PC-9 (cell line): Measurements from ENCODE around the gene TMEM117. TPM values are rescaled to one million over a fixed set of nuclear protein-coding genes. Genes with fewer than 3 reads are reported as not detected.

ENCODE experiments used
- BruUV-seq: library from RNA; stranded (reverse); fragments of 400-500 nt; replicated peaks from 2 replicates; lab custom pipeline; 2021; lab: Mats Ljungman, UMichigan
- CTCF ChIA-PET: fragments of 300-600 bp; sonication (Branson Sonifier 250); formaldehyde crosslinking; loops from one replicate; lab custom pipeline; 2022; ENCODE audit warnings: antibody characterized with exemption; lab: Charles Lee
- POLR2A ChIA-PET: fragments of 300-600 bp; sonication (Branson Sonifier 250); formaldehyde crosslinking; loops from one replicate; lab custom pipeline; 2022; ENCODE audit warnings: antibody characterized with exemption; ENCODE audit not compliant: unreplicated experiment; lab: Charles Lee
- DNase-seq, 2 experiments: peaks; one replicate each; pipeline versions ENCODE4 v3.0.0 to v3.0.0-alpha.2; 2015 to 2022; ENCODE audit warnings: mixed read lengths in 1 of 2
- H2AFZ ChIP-seq: fragments of 200-600 bp; sonication (generic); 2 replicates; pipeline ENCODE4 v1.8.1; 2017; ENCODE audit warnings: antibody characterized with exemption
- H3F3A ChIP-seq: fragments of 200-600 bp; sonication (generic); 2 replicates; pipeline ENCODE4 v1.8.1; 2017; ENCODE audit warnings: antibody characterized with exemption, mild to moderate bottlenecking, low read depth; ENCODE audit not compliant: insufficient read depth
- H3K27ac ChIP-seq: fragments of 200-600 bp; sonication (generic); 2 replicates; pipeline ENCODE4 v1.6.1; 2016; ENCODE audit warnings: mixed run types
- H3K27me3 ChIP-seq: fragments of 200-600 bp; sonication (generic); 2 replicates; pipeline ENCODE4 v1.6.1; 2016; ENCODE audit warnings: low read depth, mixed run types; ENCODE audit not compliant: insufficient read depth
- H3K36me3 ChIP-seq: fragments of 200-600 bp; sonication (generic); 2 replicates; pipeline ENCODE4 v1.6.1; 2016; ENCODE audit warnings: low read depth, mixed run types
- H3K4me1 ChIP-seq: fragments of 200-600 bp; sonication (generic); replicated peaks from 2 replicates; pipeline ENCODE4 v1.6.1; 2016; ENCODE audit warnings: mixed run types; ENCODE audit not compliant: insufficient read depth
- H3K4me2 ChIP-seq: fragments of 200-600 bp; sonication (generic); 2 replicates; pipeline ENCODE4 v1.6.1; 2017; ENCODE audit warnings: mixed run types
- H3K4me3 ChIP-seq: fragments of 200-600 bp; sonication (generic); 2 replicates; pipeline ENCODE4 v1.6.1; 2016; ENCODE audit warnings: mixed run types
- H3K79me2 ChIP-seq: fragments of 200-600 bp; sonication (generic); 2 replicates; pipeline ENCODE4 v1.6.1; 2017; ENCODE audit warnings: low read depth, mixed run types
- H3K9me2 ChIP-seq: fragments of 200-600 bp; sonication (generic); 2 replicates; pipeline ENCODE4 v1.8.1; 2017; ENCODE audit warnings: mild to moderate bottlenecking; ENCODE audit not compliant: insufficient read depth
- H3K9me3 ChIP-seq: fragments of 200-600 bp; sonication (generic); 2 replicates; pipeline ENCODE4 v1.8.1; 2016; ENCODE audit warnings: low read depth; ENCODE audit not compliant: insufficient read depth
- H4K20me1 ChIP-seq: fragments of 200-600 bp; sonication (generic); 2 replicates; pipeline ENCODE4 v1.8.1; 2017; ENCODE audit not compliant: insufficient read depth
- EZH2 ChIP-seq: fragments of 200-600 bp; sonication (generic); IDR thresholded peaks from 2 replicates; pipeline ENCODE4 v1.8.0; 2017; ENCODE audit warnings: antibody characterized with exemption, low read depth
- intact Hi-C: fragments of 100-400 bp; cut with micrococcal nuclease; formaldehyde crosslinking; loops from one replicate; pipeline ENCODE4 v1.10.0; 2022; ENCODE audit not compliant: unreplicated experiment
- total RNA-seq: library from RNA; stranded (reverse); gene quantifications from 2 replicates; pipeline ENCODE4 v1.2.3, GENCODE V29; 2021
- TF ChIP-seq, protein P1 (sequence below): fragments of 200-600 bp; sonication (generic); conservative IDR thresholded peaks from 2 replicates; pipeline ENCODE4 v1.6.1; 2017; ENCODE audit warnings: mixed run types, antibody characterized with exemption, mild to moderate bottlenecking, moderate library complexity

The TMEM117 gene
- total RNA-seq, 1 experiment from 2014 or later, result 2.0 TPM

DNA sequence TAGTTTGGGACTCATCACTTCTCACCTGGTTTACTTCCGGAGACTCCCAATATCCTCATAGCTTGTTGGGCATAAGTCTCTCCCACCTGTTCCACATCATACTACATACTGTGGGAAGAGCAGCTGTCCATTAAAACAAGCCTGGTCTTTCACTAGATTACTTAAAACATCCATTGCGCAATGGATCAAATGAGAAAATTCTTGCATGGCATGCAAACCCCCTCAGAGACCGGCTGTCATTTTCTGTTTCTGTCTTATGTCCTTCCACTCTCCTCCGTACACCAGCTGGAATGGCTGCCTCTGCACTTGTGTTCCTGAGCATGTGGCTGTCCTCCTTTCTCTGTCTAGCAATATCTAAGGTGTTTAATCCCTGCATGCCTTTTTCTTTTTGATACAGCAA, 265.6 kb downstream of the TMEM117 start:
- intact Hi-C loops, result no loop called here
- Histone ChIP-seq H3K4me1 (no peaks in the 10 kb centered on the region), H3K79me2 (no peaks in the 10 kb centered on the region), H3K9me3 (no peaks in the 10 kb centered on the region), H3K9me2 (no peaks in the 10 kb centered on the region; the same call in 1 of the 2 replicates), H3K4me2 (no peak overlapping the region), H3K27ac (no peak overlapping the region), H3K36me3 (no peaks in the 10 kb centered on the region), H2AFZ (no peak overlapping the region), H3K27me3 (no peaks in the 10 kb centered on the region), H4K20me1 (no peaks in the 10 kb centered on the region), H3F3A (no peaks in the 10 kb centered on the region), H3K4me3 (no peak overlapping the region)
- BruUV-seq, result no TSS peak
- CTCF ChIA-PET, result no interaction called here
- POLR2A ChIA-PET, result no interaction called here
- no peak for DNase-seq
- no peak for TF ChIP-seq EZH2
- TF ChIP-seq, protein P1, sequence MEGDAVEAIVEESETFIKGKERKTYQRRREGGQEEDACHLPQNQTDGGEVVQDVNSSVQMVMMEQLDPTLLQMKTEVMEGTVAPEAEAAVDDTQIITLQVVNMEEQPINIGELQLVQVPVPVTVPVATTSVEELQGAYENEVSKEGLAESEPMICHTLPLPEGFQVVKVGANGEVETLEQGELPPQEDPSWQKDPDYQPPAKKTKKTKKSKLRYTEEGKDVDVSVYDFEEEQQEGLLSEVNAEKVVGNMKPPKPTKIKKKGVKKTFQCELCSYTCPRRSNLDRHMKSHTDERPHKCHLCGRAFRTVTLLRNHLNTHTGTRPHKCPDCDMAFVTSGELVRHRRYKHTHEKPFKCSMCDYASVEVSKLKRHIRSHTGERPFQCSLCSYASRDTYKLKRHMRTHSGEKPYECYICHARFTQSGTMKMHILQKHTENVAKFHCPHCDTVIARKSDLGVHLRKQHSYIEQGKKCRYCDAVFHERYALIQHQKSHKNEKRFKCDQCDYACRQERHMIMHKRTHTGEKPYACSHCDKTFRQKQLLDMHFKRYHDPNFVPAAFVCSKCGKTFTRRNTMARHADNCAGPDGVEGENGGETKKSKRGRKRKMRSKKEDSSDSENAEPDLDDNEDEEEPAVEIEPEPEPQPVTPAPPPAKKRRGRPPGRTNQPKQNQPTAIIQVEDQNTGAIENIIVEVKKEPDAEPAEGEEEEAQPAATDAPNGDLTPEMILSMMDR, result no peak

DNA sequence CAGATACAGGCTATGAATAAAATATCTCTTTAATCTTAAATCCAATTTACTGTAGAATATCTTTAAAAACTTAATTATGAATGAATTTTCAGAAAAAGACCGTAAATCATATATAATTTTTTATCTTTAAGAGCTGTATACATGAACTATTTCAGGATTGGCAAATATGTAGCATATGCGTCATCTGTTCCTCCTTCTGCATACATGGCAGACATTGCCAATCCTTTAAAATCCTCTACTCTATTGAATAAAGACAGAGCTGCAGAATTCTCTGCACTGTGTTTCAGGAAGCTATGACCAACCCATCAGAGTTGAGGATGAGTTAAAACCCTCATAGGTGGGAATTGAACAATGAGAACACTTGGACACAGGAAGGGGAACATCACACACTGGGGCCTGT, 279.0 kb downstream of the TMEM117 start:
- Histone ChIP-seq H3K9me3 (no peaks in the 10 kb centered on the region), H3F3A (no peaks in the 10 kb centered on the region), H3K4me3 (no peak overlapping the region), H3K27ac (no peak overlapping the region), H3K4me2 (no peak overlapping the region), H4K20me1 (no peaks in the 10 kb centered on the region), H2AFZ (no peak overlapping the region), H3K9me2 (no peaks in the 10 kb centered on the region), H3K27me3 (no peaks in the 10 kb centered on the region), H3K79me2 (no peaks in the 10 kb centered on the region), H3K4me1 (no peaks in the 10 kb centered on the region), H3K36me3 (no peaks in the 10 kb centered on the region)
- CTCF ChIA-PET, result no interaction called here
- intact Hi-C loops, result no loop called here
- POLR2A ChIA-PET, result interaction anchor here (0.8 kb wide), 1 partner anchor 791 kb away, joined by 6 read pairs; no protein-coding TSS in a partner anchor
- no peak for DNase-seq
- no peak for TF ChIP-seq EZH2
- TF ChIP-seq, protein P1, result no peak
- no TSS peak for BruUV-seq

DNA sequence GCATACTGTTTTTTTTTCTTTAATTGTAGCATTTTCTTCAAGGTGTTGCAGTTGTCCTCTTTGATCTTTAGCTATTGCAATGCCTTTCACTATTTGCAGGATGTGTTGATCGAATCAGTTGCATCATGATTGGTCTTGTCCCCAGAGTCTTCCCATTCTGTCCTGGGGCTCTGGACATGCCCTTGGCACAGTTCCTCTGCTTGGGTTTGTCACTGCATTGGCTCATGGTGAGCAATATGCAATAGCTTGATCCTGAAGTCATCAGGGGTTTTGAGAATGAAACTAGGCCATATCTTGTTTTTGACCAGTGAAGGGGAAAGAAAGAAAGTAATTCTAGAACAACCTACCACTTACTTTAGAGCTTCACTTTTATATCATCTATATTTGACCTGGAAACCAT, 281.5 kb downstream of the TMEM117 start:
- BruUV-seq, result no TSS peak

More for the DNA sequence above, 281.5 kb downstream of the TMEM117 start:
- no peak overlapping the region for H3K4me2 ChIP-seq
- intact Hi-C loops, result no loop called here
- no peaks in the 10 kb centered on the region for H3K9me2 ChIP-seq
- TF ChIP-seq, protein P1, result no peak
- no peak for TF ChIP-seq EZH2
- no peaks in the 10 kb centered on the region for H4K20me1 ChIP-seq
- no peaks in the 10 kb centered on the region for H3K27me3 ChIP-seq
- no peaks in the 10 kb centered on the region for H3K79me2 ChIP-seq
- H3F3A ChIP-seq, result no peaks in the 10 kb centered on the region
- no peak overlapping the region for H3K4me3 ChIP-seq
- H3K27ac ChIP-seq, result no peak overlapping the region
- no peaks in the 10 kb centered on the region for H3K9me3 ChIP-seq
- ChIA-PET CTCF (no interaction called here), POLR2A (interaction anchor here (0.5 kb wide), 1 partner anchor 146 kb away, joined by 5 read pairs; no protein-coding TSS in a partner anchor)
- no peak overlapping the region for H2AFZ ChIP-seq
- DNase-seq, result no peak
- no peaks in the 10 kb centered on the region for H3K36me3 ChIP-seq
- H3K4me1 ChIP-seq, result no peaks in the 10 kb centered on the region
